Activated CD8-positive, alpha-beta memory T cell treated with anti-CD3 and anti-CD28 coated beads, Interleukin-2, amount 50 U/mL, for 4 hours (primary cell): ENCODE measurements around the gene NCAM2.

Experiments used
- DNase-seq: peaks from one replicate; pipeline ENCODE4 v3.0.0-alpha.2; 2020

The NCAM2 gene

GRCh38 chr21:21231913-21232312 is 233.7 kb downstream of the NCAM2 start:
- no peak for DNase-seq

GRCh38 chr21:21232320-21232719 is 234.1 kb downstream of the NCAM2 start:
- DNase-seq: no peak

GRCh38 chr21:21233051-21233450 is 234.8 kb downstream of the NCAM2 start:
- DNase-seq: no peak

- no peak for DNase-seq
These were observed 238.8 kb downstream of the NCAM2 start for GRCh38 chr21:21236996-21237395.

GRCh38 chr21:21238629-21239400 is 240.6 kb downstream of the NCAM2 start:
- no peak for DNase-seq

- DNase-seq: no peak
These were observed 243.2 kb downstream of the NCAM2 start for GRCh38 chr21:21241391-21241790.

- no peak for DNase-seq
These were observed 247.8 kb downstream of the NCAM2 start for GRCh38 chr21:21246007-21246406.

GRCh38 chr21:21247424-21247823 is 249.2 kb downstream of the NCAM2 start:
- no peak for DNase-seq

- no peak for DNase-seq
These were observed 263.8 kb downstream of the NCAM2 start for GRCh38 chr21:21262048-21262447.

GRCh38 chr21:21268061-21268471 is 269.9 kb downstream of the NCAM2 start:
- DNase-seq: no peak

GRCh38 chr21:21268885-21269284 is 270.7 kb downstream of the NCAM2 start:
- DNase-seq: no peak

- no peak for DNase-seq
These were observed 281.1 kb downstream of the NCAM2 start for GRCh38 chr21:21279193-21279901.

- no peak for DNase-seq
These were observed 285.6 kb downstream of the NCAM2 start for GRCh38 chr21:21283810-21284209.

- DNase-seq: no peak
These were observed 288.1 kb downstream of the NCAM2 start for GRCh38 chr21:21286170-21286798.

- DNase-seq: no peak
These were observed 292.5 kb downstream of the NCAM2 start for GRCh38 chr21:21290751-21291150.

GRCh38 chr21:21291883-21292569 is 293.8 kb downstream of the NCAM2 start:
- DNase-seq: no peak

GRCh38 chr21:21295303-21295702 is 297.1 kb downstream of the NCAM2 start:
- DNase-seq: no peak

- DNase-seq: no peak
These were observed 299.0 kb downstream of the NCAM2 start for GRCh38 chr21:21297211-21297610.

GRCh38 chr21:21301013-21301412 is 302.8 kb downstream of the NCAM2 start:
- DNase-seq: no peak

- DNase-seq: no peak
These were observed 311.3 kb downstream of the NCAM2 start for GRCh38 chr21:21309510-21309909.

GRCh38 chr21:21324297-21324696 is 326.1 kb downstream of the NCAM2 start:
- DNase-seq: no peak

- DNase-seq: no peak
These were observed 334.3 kb downstream of the NCAM2 start for GRCh38 chr21:21332492-21332891.

- DNase-seq: no peak
These were observed 342.8 kb downstream of the NCAM2 start for GRCh38 chr21:21341041-21341440.
